NCI-H2081 (cell line): ENCODE results near the gene OBP2A.
"Not testable (repeated sequence)": the region's sequence is repeated elsewhere in the genome, so short reads cannot be mapped to it uniquely, and the experiment has no call there.

ENCODE experiments used
- DNase-seq, 2 experiments: peaks; one replicate each; lab custom pipeline; 2025; lab: John Stamatoyannopoulos, UW

OBP2A gene

GRCh38 chr9:135526730-135527571, 19.0 kb upstream of the OBP2A start:
- no peak for DNase-seq

DNA sequence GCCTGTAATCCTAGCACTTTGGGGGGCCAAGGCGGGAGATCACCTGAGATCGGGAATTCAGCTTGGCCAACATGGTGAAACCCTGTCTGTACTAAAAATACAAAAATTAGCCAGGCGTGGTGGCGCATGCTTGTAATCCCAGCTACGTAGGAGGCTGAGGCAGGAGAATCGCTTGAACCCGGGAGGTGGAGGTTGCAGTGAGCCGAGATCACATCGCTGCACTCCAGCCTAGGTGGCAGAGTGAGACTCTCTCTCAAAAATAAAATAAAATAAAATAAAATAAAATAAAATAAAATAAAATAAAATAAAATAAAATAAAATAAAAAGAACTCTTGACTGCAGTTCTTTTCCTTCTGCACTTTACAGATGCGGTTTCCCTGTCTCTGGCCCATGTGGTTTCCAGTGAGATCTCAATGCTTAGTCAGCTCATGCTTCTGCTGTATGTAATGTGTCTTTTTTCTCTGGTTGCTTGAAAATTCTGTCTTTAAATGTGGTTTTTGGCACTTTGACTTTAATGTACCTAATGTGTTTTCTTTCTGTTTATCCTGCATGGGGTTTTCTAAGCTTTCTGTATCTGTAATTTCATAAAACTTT, 17.0 kb upstream of the OBP2A start:
- DNase-seq, result not testable (repeated sequence)

DNA sequence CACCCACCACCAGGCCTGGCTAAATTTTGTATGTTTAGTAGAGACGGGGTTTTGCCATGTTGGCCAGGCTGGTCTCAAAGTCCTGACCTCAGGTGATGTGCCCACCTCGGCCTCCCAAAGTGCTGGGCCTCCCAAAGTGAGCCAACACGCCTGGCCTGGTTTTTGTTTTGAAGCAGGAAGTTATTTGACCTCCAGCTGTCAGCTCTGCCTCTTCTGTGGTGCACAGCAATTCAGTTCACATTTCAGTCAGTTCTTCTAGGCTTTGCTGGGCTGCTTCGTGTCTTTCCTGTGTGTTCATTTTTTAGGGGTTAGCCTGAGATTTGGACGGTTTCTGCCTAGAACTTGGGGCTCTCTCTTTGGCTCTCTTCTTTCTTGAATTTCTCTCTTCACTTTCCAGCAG, 15.8 kb upstream of the OBP2A start:
- DNase-seq, result no peak

DNA sequence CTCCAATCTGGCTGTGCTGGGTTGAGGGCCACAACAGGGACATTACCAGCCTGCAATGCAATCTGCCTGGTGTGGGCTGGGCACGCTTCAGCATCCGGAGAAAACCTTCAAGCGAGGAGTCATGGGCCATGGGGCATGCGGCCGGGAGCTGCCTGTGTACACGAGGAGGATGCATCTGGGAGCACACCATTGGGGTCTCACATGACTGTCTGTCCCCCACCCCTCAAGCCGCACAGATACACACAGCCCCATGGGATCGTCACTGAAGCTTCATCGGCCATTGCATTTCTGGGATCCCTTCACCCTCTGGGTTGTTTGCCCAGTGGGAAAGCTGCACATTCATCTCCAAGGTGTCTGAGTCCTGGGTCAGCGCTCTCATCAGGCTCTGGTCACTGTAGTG, 14.8 kb upstream of the OBP2A start:
- no peak for DNase-seq

DNA sequence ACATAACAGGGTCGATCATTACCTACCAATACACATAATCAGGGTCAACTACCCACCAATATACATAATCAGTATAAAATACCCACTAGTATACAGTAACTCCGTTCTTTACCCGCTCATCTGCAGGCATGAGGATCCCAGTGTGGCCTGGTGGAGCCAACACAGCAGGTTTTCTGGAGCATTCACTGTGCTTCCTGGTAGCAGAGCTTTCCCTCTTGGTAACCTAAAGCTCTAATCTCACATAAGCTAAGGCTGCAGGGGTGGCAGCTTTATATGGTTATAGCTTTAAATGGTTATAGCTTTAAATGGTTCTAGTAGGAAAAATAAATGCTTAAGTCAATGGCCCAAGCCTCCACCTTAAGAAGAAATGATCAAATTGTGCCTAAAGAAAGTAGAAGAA, 12.8 kb upstream of the OBP2A start:
- DNase-seq, result no peak

DNA sequence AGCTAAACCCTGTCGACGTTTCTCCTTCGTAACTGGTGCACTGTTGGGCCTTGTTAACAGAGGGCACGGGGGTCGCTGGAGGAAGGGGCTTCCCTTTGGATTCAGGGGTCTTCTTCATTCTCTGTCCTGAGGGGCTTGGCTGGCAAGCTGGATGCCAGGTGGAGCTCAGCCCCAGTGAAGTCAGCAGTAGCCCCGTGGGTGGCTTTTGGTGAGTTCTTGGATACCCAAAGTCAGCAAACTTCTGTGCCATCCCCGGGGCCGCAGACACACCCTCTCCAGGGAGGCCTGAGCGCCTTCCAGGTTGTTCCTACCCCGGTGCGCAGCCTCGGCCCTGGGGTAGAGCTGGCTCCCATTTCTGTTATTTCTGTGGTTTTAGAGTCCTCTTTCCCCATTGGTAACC, 12.3 kb upstream of the OBP2A start:
- DNase-seq, result no peak

DNA sequence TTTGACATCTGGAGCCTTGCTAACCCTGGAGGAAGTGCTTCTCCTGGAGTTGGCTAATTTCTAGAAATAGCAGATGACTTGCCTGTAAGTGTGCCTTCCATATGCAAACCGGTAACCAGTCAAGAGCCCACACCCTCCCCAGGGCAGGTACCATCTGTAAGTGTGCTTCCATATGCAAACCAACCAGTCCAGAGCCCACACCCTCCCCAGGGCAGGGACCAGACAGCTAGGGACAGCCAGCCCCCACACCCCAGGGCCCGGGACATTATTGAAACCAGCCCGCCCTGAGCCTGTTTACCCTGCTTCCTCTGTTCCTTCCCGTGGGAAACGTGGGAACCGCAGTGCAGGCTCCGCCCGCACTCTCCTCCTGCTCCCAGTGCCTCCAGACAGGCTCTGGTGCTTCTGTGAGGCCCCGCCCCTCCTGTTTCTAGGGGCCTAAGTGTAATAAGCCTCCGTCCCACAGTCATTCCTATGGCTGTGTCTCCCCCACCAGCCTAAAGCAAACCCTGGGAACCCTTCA, 11.7 kb upstream of the OBP2A start:
- DNase-seq, result not testable (repeated sequence)

GRCh38 chr9:135534826-135535225, 11.1 kb upstream of the OBP2A start:
- not testable (repeated sequence) for DNase-seq

DNA sequence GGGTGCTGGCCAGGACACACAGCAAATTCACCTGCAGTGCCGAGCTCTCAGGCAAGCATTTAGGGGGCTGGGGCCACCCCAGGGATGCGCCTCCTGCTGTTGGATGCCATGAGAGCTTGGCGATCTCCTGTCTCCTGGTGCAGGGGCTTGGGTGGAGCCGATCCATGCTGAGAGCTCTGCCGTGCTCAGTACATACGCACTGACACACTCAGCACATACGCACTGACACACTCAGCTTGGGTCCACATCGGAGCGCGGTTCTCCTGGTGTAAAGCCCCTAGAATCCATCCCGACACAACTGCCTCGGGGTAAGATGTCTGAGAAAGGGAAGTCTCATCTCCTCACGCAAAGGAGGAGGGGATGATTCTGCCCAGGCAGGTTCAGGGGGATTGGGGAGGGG, 10.3 kb upstream of the OBP2A start:
- not testable (repeated sequence) for DNase-seq

DNA sequence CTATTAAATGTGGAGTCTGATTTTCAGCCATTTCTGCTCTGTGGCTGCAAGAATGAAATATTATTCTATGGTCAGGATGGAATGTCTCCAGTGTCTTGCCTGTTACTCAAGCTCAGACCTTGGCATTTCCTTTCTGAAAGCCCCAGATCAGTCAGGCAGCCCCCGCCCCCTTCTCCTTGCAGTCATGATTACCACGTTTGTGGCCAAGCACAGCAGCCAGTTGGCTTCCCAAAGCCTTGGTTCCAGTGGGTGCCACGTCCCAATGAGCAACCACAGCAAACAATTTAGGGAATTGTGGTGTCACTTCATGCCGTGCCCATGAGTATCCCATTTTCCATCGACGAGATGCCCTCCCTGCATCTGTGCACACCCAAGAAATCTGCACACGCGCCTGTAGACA, 9.7 kb upstream of the OBP2A start:
- DNase-seq, result no peak

- DNase-seq, result not testable (repeated sequence)
Measured at GRCh38 chr9:135543262-135543894, 2.5 kb upstream of the OBP2A start.

GRCh38 chr9:135544981-135545635, 818 bp upstream of the OBP2A start:
- DNase-seq, result no peak

DNA sequence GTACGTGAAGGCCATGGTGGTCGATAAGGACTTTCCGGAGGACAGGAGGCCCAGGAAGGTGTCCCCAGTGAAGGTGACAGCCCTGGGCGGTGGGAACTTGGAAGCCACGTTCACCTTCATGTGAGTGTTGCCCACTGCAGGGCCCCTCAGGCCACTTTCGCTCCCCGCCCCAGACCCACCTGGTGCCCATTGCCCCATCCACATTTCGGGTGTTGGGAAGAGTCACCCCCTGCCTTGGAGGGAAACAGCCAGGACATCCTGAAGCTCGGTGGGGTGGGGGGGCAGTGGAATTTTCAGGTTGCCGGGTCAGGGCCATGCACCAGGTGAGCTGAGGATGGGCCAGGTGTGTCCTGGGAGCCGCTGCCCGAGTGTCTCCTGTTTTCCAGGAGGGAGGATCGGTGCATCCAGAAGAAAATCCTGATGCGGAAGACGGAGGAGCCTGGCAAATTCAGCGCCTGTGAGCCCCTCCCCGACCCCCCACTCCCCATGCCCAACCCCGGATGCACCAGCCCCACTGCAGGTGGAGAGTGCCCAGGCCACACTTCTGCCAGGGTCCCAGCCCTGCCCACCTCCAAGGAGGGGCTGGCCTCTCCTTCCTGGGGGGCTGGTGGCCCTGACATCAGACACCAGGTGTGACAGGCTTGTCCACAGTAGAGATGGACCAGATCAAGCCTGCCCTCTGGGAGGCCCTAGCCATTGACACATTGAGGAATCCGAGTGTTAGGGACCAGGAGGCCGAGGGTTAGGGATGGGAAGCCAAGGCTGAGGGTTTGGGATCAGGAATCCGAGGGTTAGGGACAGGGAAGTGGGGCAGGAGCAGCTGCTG, 1.1 kb downstream of the OBP2A start:
- DNase-seq, result not testable (repeated sequence)

- DNase-seq, result no peak
Measured at GRCh38 chr9:135547756-135548736, 2.1 kb downstream of the OBP2A start.

GRCh38 chr9:135549478-135550343, 3.8 kb downstream of the OBP2A start:
- not testable (repeated sequence) for DNase-seq

DNA sequence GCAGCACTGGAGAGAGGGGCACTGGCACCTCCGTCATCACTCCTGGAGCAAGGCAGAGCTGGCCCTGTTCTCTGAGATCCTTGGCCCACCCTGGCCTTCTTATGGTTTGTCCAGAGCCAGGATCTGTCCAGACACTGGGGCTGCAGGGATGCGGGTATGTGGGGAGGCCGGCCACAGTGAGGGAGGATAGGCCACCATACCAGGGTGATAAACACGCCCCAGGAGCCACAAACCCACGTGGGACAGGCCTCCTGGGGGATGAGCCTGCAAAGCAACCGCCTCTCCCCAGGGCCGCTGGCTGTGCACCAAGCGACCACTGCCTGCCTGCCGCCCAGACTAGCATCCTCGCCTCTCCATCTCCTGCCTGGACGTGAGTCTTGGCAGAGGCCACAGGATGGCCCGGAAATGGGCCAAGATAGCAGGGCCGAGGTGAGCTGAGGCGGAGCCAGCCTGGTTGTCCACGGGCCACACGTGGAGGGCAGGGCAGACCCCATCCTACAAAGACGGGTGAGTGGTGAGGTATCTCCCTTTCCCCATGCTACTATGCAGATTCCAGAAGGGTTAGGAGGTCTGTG, 4.5 kb downstream of the OBP2A start:
- DNase-seq, result no peak

- DNase-seq, result no peak
Measured at GRCh38 chr9:135551031-135551430, 5.1 kb downstream of the OBP2A start.

DNA sequence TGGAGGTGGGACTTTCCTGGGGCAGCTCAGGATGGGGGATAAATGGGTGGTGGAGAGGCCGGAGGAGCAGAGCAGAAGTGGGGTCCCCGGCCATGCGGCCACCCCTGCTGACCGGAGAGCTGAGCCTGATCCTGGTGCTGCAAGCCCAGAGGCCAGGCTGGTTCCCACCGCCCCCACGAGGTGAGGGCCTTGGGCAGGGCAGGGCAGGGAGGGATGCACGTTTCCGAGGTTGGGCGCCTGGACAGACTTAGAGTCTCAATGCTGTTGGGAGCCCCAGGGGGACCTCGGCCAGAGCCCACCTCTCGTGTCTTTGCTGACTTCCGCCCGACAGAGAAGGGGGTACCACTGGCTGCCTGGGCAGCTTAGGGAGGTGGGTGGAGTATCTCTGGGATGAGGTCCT, 5.5 kb downstream of the OBP2A start:
- DNase-seq, result no peak
